ENCODE data around the gene TAS2R1. TPM values are rescaled to one million over a fixed set of nuclear protein-coding genes. Genes with fewer than 3 reads are reported as not detected.

Gene TAS2R1
- total RNA-seq, 1 donor from 2014 or later = not detected

GRCh38 chr5:9625286-9625685, 4.9 kb downstream of the TAS2R1 start:
- ChIA-PET POLR2A (no interaction called here), CTCF (no interaction called here)
- no peak overlapping the region for H3K27ac Mint-ChIP-seq
- H3K36me3 Mint-ChIP-seq (ENCODE audit: low read depth) = no peaks in the 10 kb centered on the region
- ATAC-seq (ENCODE audit: low read depth) (no peak), DNase-seq (no peak)
- H3K27me3 Mint-ChIP-seq = no peaks in the 10 kb centered on the region
- H3K4me3 Mint-ChIP-seq = no peak overlapping the region
- no peak for TF ChIP-seq CTCF (IDR thresholded peaks at IDR 0.05)
- intact Hi-C loops (cut with micrococcal nuclease) = no loop called here
- H3K4me1 Mint-ChIP-seq = no peaks in the 10 kb centered on the region
- no peaks in the 10 kb centered on the region for H3K9me3 Mint-ChIP-seq

- no peak for TF ChIP-seq CTCF (IDR thresholded peaks at IDR 0.05)
- Mint-ChIP-seq H3K27me3 (no peaks in the 10 kb centered on the region), H3K9me3 (no peaks in the 10 kb centered on the region), H3K4me3 (no peak overlapping the region), H3K27ac (no peak overlapping the region), H3K36me3 (ENCODE audit: low read depth) (no peaks in the 10 kb centered on the region), H3K4me1 (no peaks in the 10 kb centered on the region)
- ATAC-seq (ENCODE audit: low read depth) (no peak), DNase-seq (no peak)
- intact Hi-C loops (cut with micrococcal nuclease) = no loop called here
- ChIA-PET POLR2A (no interaction called here), CTCF (no interaction called here)
Measured at GRCh38 chr5:9624196-9624947, 5.8 kb downstream of the TAS2R1 start.

GRCh38 chr5:9623661-9624060, 6.5 kb downstream of the TAS2R1 start:
- TF ChIP-seq CTCF (IDR thresholded peaks at IDR 0.05) = no peak
- ChIA-PET POLR2A (no interaction called here), CTCF (no interaction called here)
- Mint-ChIP-seq H3K27ac (no peak overlapping the region), H3K4me3 (no peak overlapping the region), H3K27me3 (no peaks in the 10 kb centered on the region), H3K4me1 (no peaks in the 10 kb centered on the region), H3K9me3 (no peaks in the 10 kb centered on the region), H3K36me3 (ENCODE audit: low read depth) (no peaks in the 10 kb centered on the region)
- ATAC-seq (ENCODE audit: low read depth) (no peak), DNase-seq (no peak)
- intact Hi-C loops (cut with micrococcal nuclease) = no loop called here

- ChIA-PET CTCF (no interaction called here), POLR2A (no interaction called here)
- H3K36me3 Mint-ChIP-seq (ENCODE audit: low read depth) = no peaks in the 10 kb centered on the region
- intact Hi-C loops (cut with micrococcal nuclease) = no loop called here
- DNase-seq (no peak), ATAC-seq (ENCODE audit: low read depth) (no peak)
- H3K4me1 Mint-ChIP-seq = no peaks in the 10 kb centered on the region
- H3K27ac Mint-ChIP-seq = no peak overlapping the region
- TF ChIP-seq CTCF (IDR thresholded peaks at IDR 0.05) = no peak
- H3K27me3 Mint-ChIP-seq = no peaks in the 10 kb centered on the region
- H3K4me3 Mint-ChIP-seq = no peak overlapping the region
- no peaks in the 10 kb centered on the region for H3K9me3 Mint-ChIP-seq
Measured at GRCh38 chr5:9622971-9623421, 7.2 kb downstream of the TAS2R1 start.

GRCh38 chr5:9621379-9621903, 8.7 kb downstream of the TAS2R1 start:
- H3K27ac Mint-ChIP-seq = no peak overlapping the region
- CTCF ChIA-PET = no interaction called here

More at GRCh38 chr5:9621379-9621903, 8.7 kb downstream of the TAS2R1 start:
- POLR2A ChIA-PET = no interaction called here
- intact Hi-C loops (cut with micrococcal nuclease) = no loop called here
- ATAC-seq (ENCODE audit: low read depth) = no peak
- no peak for DNase-seq
- no peak for TF ChIP-seq CTCF (IDR thresholded peaks at IDR 0.05)
- no peaks in the 10 kb centered on the region for H3K27me3 Mint-ChIP-seq
- H3K36me3 Mint-ChIP-seq (ENCODE audit: low read depth) = no peaks in the 10 kb centered on the region
- H3K9me3 Mint-ChIP-seq = no peaks in the 10 kb centered on the region
- no peak overlapping the region for H3K4me3 Mint-ChIP-seq
- H3K4me1 Mint-ChIP-seq = no peaks in the 10 kb centered on the region
